ENCODE data around the gene CAMK2N1.
"Not testable (repeated sequence)": the region's sequence is repeated elsewhere in the genome, so short reads cannot be mapped to it uniquely, and the experiment has no call there.

The CAMK2N1 gene

DNA sequence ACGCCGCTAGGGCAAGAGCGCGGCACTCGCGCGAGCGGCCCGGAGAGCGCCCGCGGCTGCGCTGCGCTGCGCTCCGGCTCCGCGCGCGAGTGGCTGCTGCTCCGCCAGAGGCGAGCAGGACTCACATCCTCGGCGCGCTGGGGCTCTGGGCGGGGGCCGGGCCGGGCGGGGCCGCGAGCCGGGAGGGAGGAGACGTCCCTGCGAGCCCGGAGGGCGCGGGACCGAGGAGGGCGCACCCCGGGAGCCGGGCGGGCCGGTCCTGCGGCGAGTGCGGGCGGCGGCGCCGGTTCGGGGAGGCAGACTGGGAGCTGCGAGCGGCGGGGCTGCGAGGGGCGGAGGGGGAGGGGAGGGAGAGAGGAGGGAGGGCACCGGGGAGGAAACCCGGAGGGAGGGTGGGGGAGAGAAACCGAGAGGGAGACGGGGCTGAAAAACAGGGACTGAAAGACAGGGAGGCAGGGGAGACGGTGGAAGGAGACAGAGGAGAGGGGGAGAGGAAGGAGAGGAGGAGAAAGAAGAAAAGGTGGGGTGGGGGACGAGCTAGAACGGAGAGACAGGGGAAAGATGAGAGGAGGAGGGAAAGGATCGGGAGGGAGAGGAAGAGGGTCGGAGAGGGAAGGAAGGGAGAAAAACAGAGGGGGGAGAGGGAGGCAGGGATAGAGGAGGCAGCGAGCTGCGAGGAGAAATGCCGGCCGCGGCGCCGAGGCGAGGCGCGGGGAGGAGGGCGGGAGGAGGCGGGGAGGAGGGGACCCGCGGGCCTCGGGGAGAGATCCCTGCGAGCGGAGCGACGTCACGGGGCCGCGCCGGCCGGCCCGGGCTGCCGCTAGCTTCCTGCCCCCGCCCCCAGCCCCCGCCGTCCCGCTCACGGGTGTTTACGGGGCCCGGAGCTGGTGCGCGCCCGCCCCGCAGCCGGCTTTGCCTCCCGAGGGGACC is at the start of gene CAMK2N1:
TSS of gene CAMK2N1 (minus strand) at position 684 of the 930 bp plus-strand sequence. CDS start 831 bp downstream, outside the sequence.
- Histone ChIP-seq H3K4me1 (ENCODE audit: control insufficient read depth, insufficient read depth, low read length) (peaks cover 27% of the 10 kb centered on the region), H3K36me3 (ENCODE audit: control insufficient read depth in 2 of 2, insufficient read depth in 2 of 2, low read length in 2 of 2) (no peaks in the 10 kb centered on the region), H3K27me3 (ENCODE audit: control insufficient read depth in 1 of 2, insufficient read depth in 2 of 2, low read length in 2 of 2) (no peaks in the 10 kb centered on the region), H3K4me3 (ENCODE audit: low read length in 2 of 2) (peak within 1 kb of the TSS; percentile 79 to 85), H3K27ac (ENCODE audit: low read length) (peak within 1 kb of the TSS; percentile 94), H3K9ac (ENCODE audit: low read length in 2 of 2) (peak within 1 kb of the TSS; percentile 96 to 97), H3K9me3 (ENCODE audit: control insufficient read depth in 2 of 2, low read length in 2 of 2) (no peaks in the 10 kb centered on the region)

DNA sequence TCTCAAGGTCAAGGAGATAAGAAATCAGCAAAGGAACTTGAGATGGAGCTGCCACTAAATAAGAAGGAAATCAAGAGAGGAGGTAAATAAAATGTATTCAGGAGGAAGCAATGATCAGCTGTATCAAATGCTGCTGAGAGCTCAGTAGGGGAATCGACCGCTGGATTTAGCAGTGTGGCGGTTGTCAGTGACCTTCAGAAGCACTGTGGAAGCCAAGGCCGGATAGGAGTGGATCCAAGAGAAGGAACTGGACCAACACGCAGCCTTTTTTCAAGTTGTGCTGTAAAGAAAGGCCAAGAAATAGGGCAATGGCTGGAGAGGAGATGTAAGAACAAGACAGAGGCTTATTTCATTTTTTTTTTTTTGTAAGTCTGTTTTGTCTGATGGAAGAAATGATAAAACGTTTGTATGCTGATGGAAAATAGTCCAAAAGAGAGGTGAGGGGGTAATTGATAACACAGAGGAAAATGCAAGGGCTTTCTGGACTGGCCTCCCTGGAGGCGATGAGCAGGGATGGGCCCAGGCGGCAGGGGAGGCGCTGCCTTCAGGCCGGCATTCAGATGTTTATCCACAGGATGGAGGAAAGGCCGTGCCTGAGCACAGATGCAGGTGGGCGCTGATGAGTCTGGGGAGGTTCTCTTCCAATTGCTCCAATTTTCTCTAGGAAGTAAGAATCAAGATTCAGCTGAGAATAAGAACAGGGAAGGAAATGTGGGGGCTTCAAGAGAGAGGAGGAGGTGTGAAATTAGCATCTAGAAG is 48.8 kb upstream of the CAMK2N1 start:
- Histone ChIP-seq H3K27ac (ENCODE audit: low read length) (no peak overlapping the region), H3K4me1 (ENCODE audit: control insufficient read depth, insufficient read depth, low read length) (no peaks in the 10 kb centered on the region), H3K9me3 (ENCODE audit: control insufficient read depth in 2 of 2, low read length in 2 of 2) (no peaks in the 10 kb centered on the region), H3K36me3 (ENCODE audit: control insufficient read depth in 2 of 2, insufficient read depth in 2 of 2, low read length in 2 of 2) (no peaks in the 10 kb centered on the region), H3K9ac (ENCODE audit: low read length in 2 of 2) (no peak overlapping the region), H3K27me3 (ENCODE audit: control insufficient read depth in 1 of 2, insufficient read depth in 2 of 2, low read length in 2 of 2) (peaks cover 8 to 17% of the 10 kb centered on the region in 2 donors), H3K4me3 (ENCODE audit: low read length in 2 of 2) (no peak overlapping the region)

DNA sequence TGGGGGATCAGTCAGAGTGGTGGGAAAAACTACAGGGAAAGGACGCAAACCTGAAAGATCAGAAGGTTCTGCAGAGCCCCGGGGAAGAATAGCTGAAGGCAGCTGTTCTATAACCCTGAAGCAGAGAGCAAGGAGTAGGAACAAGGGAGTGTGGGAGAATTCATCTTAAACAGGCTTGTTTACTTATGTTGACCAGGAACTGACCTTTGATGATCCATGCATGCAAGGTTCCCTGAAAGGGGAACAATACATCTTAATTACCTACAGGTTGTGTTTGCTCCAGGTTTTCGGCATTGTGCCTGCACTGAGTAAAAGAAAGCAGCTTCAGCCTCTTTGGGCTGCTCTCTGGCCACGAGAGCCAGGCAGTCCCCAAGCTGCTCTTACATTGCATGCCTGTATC is 47.6 kb upstream of the CAMK2N1 start:
- H3K36me3 ChIP-seq (ENCODE audit: control insufficient read depth in 2 of 2, insufficient read depth in 2 of 2, low read length in 2 of 2), result no peaks in the 10 kb centered on the region
- H3K4me1 ChIP-seq (ENCODE audit: control insufficient read depth, insufficient read depth, low read length), result no peaks in the 10 kb centered on the region
- peaks cover 11 to 22% of the 10 kb centered on the region in 2 donors for H3K27me3 ChIP-seq (ENCODE audit: control insufficient read depth in 1 of 2, insufficient read depth in 2 of 2, low read length in 2 of 2)
- H3K9ac ChIP-seq (ENCODE audit: low read length in 2 of 2), result no peak overlapping the region
- H3K4me3 ChIP-seq (ENCODE audit: low read length in 2 of 2), result no peak overlapping the region
- H3K27ac ChIP-seq (ENCODE audit: low read length), result no peak overlapping the region
- H3K9me3 ChIP-seq (ENCODE audit: control insufficient read depth in 2 of 2, low read length in 2 of 2), result no peaks in the 10 kb centered on the region

DNA sequence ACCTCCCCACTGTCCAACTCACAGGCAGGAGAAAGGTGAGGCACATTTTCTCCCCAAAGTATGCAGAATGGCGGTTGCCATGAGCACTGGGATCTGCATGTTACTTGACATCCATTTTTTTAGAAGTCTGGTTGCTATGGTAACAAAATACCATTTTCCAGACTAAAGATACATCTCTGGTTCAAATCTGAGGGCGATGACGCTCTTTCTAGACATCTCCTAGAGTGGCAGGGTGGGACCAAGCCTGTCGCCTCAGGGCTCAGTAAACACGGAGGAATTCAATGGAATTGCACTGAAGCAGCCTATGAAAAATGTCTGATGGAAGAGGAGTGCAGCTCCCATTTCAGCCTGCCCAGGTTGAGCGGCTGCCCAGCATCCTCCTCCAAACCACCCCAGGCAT is 44.9 kb upstream of the CAMK2N1 start:
- Histone ChIP-seq H3K27ac (ENCODE audit: low read length) (no peak overlapping the region), H3K4me3 (ENCODE audit: low read length in 2 of 2) (no peak overlapping the region)

DNA sequence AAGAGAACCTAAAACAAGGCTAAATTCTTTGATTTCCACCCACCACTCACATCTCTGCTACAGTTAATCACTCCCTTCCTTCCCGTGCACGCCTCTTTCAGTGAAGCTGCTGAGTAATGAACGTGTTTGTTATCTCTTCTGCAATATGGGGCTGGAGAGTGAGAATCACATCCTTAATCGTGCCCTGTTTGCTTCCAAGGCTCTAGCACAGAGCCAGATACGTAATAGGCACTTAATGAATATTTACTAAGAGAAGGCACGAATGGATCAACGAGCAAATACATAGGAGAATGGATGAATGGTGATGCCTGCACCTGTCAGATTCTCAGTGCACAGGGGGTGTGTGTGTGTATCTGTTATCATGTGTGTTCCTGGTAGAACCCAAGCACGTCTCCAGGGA is 44.3 kb upstream of the CAMK2N1 start:
- H3K27ac ChIP-seq (ENCODE audit: low read length), result no peak overlapping the region
- H3K9ac ChIP-seq (ENCODE audit: low read length in 2 of 2), result no peak overlapping the region
- no peaks in the 10 kb centered on the region for H3K9me3 ChIP-seq (ENCODE audit: control insufficient read depth in 2 of 2, low read length in 2 of 2)
- H3K27me3 ChIP-seq (ENCODE audit: control insufficient read depth in 1 of 2, insufficient read depth in 2 of 2, low read length in 2 of 2), result peaks cover 11 to 24% of the 10 kb centered on the region in 2 donors
- H3K4me3 ChIP-seq (ENCODE audit: low read length in 2 of 2), result no peak overlapping the region
- H3K4me1 ChIP-seq (ENCODE audit: control insufficient read depth, insufficient read depth, low read length), result no peaks in the 10 kb centered on the region
- no peaks in the 10 kb centered on the region for H3K36me3 ChIP-seq (ENCODE audit: control insufficient read depth in 2 of 2, insufficient read depth in 2 of 2, low read length in 2 of 2)

More for the DNA sequence above, 44.9 kb upstream of the CAMK2N1 start:
- H3K36me3 ChIP-seq (ENCODE audit: control insufficient read depth in 2 of 2, insufficient read depth in 2 of 2, low read length in 2 of 2), result no peaks in the 10 kb centered on the region
- H3K4me1 ChIP-seq (ENCODE audit: control insufficient read depth, insufficient read depth, low read length), result no peaks in the 10 kb centered on the region
- H3K9ac ChIP-seq (ENCODE audit: low read length in 2 of 2), result no peak overlapping the region
- no peaks in the 10 kb centered on the region for H3K9me3 ChIP-seq (ENCODE audit: control insufficient read depth in 2 of 2, low read length in 2 of 2)
- H3K27me3 ChIP-seq (ENCODE audit: control insufficient read depth in 1 of 2, insufficient read depth in 2 of 2, low read length in 2 of 2), result peaks cover 11 to 26% of the 10 kb centered on the region in 2 donors

DNA sequence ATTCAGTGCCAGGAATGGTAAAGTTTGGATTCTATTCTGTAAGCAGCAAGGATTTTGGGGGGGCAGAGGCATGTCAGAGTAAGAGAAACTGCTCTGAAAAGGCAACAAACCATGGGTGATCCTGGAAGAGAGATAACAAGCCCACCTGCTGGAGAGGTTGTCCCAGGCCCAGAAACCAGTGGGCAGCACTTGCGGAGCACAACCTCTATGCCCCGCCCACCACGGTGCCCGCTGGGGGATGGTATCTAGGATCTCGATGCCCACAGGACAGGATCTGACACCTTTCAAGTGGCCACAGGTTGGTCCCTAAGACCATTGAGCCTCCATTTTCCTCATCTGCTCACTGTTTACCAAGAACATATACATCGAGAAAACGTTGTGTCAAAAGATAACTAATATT is 42.2 kb upstream of the CAMK2N1 start:
- no peaks in the 10 kb centered on the region for H3K36me3 ChIP-seq (ENCODE audit: control insufficient read depth in 2 of 2, insufficient read depth in 2 of 2, low read length in 2 of 2)
- no peak overlapping the region for H3K4me3 ChIP-seq (ENCODE audit: low read length in 2 of 2)
- no peak overlapping the region for H3K9ac ChIP-seq (ENCODE audit: low read length in 2 of 2)
- no peaks in the 10 kb centered on the region for H3K9me3 ChIP-seq (ENCODE audit: control insufficient read depth in 2 of 2, low read length in 2 of 2)
- no peaks in the 10 kb centered on the region for H3K4me1 ChIP-seq (ENCODE audit: control insufficient read depth, insufficient read depth, low read length)
- no peak overlapping the region for H3K27ac ChIP-seq (ENCODE audit: low read length)
- H3K27me3 ChIP-seq (ENCODE audit: control insufficient read depth in 1 of 2, insufficient read depth in 2 of 2, low read length in 2 of 2), result peaks cover 11 to 18% of the 10 kb centered on the region in 2 donors

DNA sequence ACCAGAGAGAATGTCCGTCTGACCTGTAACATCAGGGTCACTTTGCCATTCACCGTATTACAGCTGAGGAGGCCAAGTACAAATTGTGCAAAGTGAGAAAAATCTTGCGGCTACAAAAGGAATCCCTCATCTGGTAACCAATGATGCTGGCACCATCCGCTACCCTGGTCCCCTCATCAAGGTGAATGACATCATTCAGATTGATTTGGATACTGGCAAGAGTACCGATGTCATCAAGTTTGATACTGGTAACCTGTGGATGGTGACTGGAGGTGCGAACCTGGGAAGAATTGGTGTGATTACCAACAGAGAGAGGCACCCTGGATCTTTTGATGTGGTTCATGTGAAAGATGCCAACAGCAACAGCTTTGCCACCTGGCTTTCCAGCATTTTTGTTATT is 40.3 kb upstream of the CAMK2N1 start:
- H3K36me3 ChIP-seq (ENCODE audit: control insufficient read depth in 2 of 2, insufficient read depth in 2 of 2, low read length in 2 of 2), result no peaks in the 10 kb centered on the region
- no peaks in the 10 kb centered on the region for H3K9me3 ChIP-seq (ENCODE audit: control insufficient read depth in 2 of 2, low read length in 2 of 2)
- H3K27me3 ChIP-seq (ENCODE audit: control insufficient read depth in 1 of 2, insufficient read depth in 2 of 2, low read length in 2 of 2), result peaks cover 8 to 16% of the 10 kb centered on the region in 2 donors
- H3K4me3 ChIP-seq (ENCODE audit: low read length in 2 of 2), result no peak overlapping the region
- no peak overlapping the region for H3K9ac ChIP-seq (ENCODE audit: low read length in 2 of 2)
- no peak overlapping the region for H3K27ac ChIP-seq (ENCODE audit: low read length)
- H3K4me1 ChIP-seq (ENCODE audit: control insufficient read depth, insufficient read depth, low read length), result no peaks in the 10 kb centered on the region

DNA sequence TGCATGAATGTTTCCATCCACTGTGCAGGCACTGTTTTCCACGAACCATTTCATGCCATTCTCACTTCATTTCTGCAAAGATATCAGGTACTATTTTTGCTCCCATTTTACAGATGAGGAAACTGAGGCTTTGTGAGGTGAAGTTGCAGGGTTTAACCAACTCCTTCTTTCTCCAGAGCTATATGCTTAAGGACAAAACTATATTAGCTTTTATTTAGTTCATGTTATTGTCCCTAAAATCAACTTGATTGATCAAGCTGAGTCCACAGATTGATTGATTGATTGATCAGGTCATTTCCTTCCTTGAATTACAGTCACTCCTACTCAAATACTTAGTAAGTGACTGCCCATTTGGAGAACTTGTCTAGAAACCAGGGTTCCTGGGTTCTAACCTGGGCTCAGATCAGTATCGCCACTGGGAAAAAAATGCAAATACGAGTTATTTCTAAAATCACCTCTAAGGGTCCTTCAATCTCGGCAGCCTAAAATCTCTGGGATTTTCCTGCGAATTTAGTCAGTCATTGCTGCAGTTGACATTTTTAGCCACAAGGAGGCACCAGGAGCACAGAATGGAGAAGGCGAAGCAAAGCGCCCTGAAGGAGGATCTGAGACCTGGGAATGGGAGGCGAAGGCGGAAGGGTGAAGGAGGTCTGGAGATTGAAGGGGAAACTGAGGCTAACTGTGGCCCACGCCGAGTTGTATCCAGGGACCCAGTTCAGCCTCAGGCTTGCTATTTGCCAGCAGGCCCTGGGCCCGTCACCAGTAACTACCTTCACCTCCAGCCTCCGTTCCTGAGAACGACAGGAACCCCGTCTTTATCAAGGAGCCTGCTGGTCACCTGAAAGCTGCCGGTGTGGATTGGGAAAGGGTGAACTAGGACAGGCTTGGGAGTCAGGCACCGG is 36.2 kb upstream of the CAMK2N1 start:
- Histone ChIP-seq H3K27ac (ENCODE audit: low read length) (no peak overlapping the region), H3K9me3 (ENCODE audit: control insufficient read depth in 2 of 2, low read length in 2 of 2) (no peaks in the 10 kb centered on the region), H3K4me3 (ENCODE audit: low read length in 2 of 2) (peak overlapping the region in 1 of 2 donors; percentile 54), H3K27me3 (ENCODE audit: control insufficient read depth in 1 of 2, insufficient read depth in 2 of 2, low read length in 2 of 2) (peaks cover 0 to 4% of the 10 kb centered on the region in 2 donors), H3K36me3 (ENCODE audit: control insufficient read depth in 2 of 2, insufficient read depth in 2 of 2, low read length in 2 of 2) (no peaks in the 10 kb centered on the region), H3K9ac (ENCODE audit: low read length in 2 of 2) (no peak overlapping the region), H3K4me1 (ENCODE audit: control insufficient read depth, insufficient read depth, low read length) (no peaks in the 10 kb centered on the region)

DNA sequence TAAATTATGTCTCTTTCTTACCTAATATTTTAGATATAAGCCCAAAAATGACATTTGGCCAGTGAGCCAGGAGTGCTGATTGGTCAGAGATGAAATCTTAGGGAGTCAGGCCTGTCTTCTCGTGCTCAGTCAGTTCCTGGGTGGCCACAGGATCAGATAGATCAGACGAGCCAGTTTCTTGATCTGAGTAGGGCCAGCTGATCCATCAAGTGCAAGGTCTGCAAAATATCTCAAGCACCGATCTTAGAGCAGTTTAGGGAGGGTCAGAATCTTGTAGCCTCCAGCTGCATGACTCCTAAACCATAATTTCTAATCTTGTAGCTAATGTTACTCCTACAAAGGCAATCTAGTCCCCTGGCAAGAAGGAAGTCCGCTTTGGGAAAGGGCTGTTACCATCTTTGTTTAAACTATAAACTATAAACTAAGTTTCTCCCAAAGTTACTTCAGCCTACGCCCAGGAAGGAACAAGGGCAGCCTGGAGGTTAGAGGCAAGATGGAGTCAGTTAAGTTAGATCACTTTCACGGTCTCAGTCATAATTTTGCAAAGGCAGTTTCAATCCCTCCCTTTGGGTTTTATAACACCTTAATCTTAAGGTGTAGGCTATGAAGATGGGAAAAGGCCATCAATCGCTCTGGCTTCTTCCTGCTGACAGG is 33.7 kb upstream of the CAMK2N1 start:
- not testable (repeated sequence) for H3K36me3 ChIP-seq (ENCODE audit: control insufficient read depth in 2 of 2, insufficient read depth in 2 of 2, low read length in 2 of 2); H3K9ac ChIP-seq (ENCODE audit: low read length in 2 of 2); H3K4me3 ChIP-seq (ENCODE audit: low read length in 2 of 2); H3K4me1 ChIP-seq (ENCODE audit: control insufficient read depth, insufficient read depth, low read length); H3K27me3 ChIP-seq (ENCODE audit: control insufficient read depth in 1 of 2, insufficient read depth in 2 of 2, low read length in 2 of 2); H3K27ac ChIP-seq (ENCODE audit: low read length); H3K9me3 ChIP-seq (ENCODE audit: control insufficient read depth in 2 of 2, low read length in 2 of 2)

Measured in stomach smooth muscle (tissue), 2 donors.